Stimulated activated naive CD8-positive, alpha-beta T cell treated with anti-CD3 and anti-CD28 coated beads, Interleukin-15, amount 100 ng/mL, for 72 hours (primary cell): ENCODE measurements around the gene PRSS22.

Experiments
- ATAC-seq: fragments of 150-1000 bp; cut with Tn5 transposase; 2 replicates; pipeline ENCODE4 v1.10.0; 2021; ENCODE audit warnings: mild to moderate bottlenecking, moderate library complexity
- DNase-seq, 2 donors: peaks; one replicate each; pipeline ENCODE4 v3.0.0; 2021 to 2022
- H3K27ac Mint-ChIP-seq, 2 donors: one replicate each; pipeline ENCODE4 v1.8.0; 2022; ENCODE audit warnings: mild to moderate bottlenecking in 2 of 2, mixed read lengths in 2 of 2, moderate library complexity in 2 of 2
- H3K27me3 Mint-ChIP-seq: one replicate; pipeline ENCODE4 v1.8.0; 2022; ENCODE audit warnings: mixed read lengths
- H3K4me1 Mint-ChIP-seq: one replicate; pipeline ENCODE4 v1.8.0; 2022; ENCODE audit warnings: mild to moderate bottlenecking, mixed read lengths
- H3K4me3 Mint-ChIP-seq, 2 donors: one replicate each; pipeline ENCODE4 v1.8.0; 2022; ENCODE audit warnings: mild to moderate bottlenecking in 2 of 2, mixed read lengths in 2 of 2, moderate library complexity in 1 of 2
- H3K9me3 Mint-ChIP-seq, 2 donors: one replicate each; pipeline ENCODE4 v1.8.0; 2022; ENCODE audit warnings: mixed read lengths in 2 of 2

The PRSS22 gene

DNA sequence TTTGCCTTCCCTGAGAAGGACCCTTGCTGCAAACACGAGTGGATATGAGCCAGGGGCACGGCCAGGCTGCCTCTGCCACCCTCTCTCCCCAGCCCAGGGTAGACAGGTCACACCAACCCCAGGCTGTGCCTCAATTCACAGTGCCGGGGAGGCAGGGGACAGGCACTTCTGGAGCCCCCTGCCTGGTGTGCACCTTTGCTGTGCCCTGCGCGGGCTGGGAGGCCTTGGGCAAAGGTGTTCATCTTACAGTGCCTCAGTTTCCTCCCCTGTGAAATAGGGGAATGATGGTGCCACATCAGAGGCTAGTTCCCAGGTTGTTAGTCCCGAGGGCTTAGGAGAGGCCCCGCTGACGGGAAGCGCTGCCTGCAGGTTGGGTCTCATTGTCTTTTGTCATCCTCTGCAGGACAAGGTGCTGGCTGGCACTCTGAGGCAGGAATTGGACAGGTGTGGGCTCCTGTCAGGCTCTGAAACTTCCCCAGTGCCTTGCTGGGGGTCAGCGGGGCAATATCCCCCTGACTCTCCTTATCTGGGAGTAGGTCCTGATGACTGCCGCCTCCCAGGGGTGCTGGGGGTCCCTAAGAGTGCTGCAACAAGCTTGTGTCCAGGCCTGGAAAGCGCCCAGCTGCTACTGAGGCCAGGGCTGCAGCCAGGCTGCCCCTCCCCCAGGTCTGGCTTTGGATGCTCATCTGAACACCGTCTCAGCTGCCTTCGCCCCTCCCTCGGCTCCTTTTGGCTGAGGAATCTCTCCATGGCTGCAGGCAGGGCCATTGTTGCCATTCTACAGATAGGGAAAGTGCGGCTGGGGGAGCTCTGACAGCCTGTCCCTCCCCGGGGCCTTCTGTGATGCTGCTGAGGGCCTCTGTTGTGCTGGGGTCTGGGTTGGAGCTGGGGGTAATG, 37.8 kb downstream of the PRSS22 start:
- Mint-ChIP-seq H3K4me3 (no peak overlapping the region), H3K9me3 (no peaks in the 10 kb centered on the region), H3K27ac (no peak overlapping the region), H3K4me1 (no peaks in the 10 kb centered on the region), H3K27me3 (no peaks in the 10 kb centered on the region)
- DNase-seq (no peak), ATAC-seq (no peak)

DNA sequence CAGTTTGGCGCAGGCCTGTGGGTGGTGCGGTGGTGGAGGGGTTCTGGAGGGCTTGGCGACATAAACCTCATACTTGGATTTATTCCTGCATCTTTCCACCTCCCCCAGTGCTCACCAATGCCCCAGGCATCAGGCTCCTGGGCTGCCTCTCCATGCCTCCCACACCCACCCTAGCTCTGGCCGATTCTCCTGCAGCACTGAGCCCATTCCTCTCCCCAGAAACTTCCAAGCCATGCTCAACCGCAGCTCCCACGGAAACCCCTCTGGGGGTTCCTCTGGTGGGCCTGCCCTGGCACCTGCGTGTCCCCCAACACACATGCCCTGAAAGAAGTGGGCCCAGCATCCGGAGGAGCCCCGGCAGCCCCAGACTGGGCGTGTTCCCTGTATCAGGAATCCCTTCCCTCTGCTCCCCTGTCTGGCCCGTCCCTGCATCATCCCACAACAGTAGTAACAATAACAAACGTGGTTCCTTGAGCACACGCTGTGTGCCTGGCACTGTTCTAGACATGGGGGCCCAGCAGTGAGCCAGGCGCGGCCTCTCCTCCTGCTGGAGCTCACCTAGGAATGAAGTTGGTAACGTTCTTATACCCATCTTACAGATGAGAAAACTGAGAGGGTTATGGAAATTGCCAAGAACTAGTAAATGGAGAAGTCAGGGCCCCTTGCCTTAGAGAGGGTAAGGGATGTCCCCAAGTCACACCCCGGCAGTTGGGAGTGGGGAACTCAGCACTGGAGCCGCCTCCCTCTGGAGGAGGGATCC, 38.6 kb downstream of the PRSS22 start:
- Mint-ChIP-seq H3K9me3 (no peaks in the 10 kb centered on the region), H3K27me3 (no peaks in the 10 kb centered on the region), H3K4me3 (no peak overlapping the region), H3K27ac (peak overlapping the region; percentile 46 to 78), H3K4me1 (no peaks in the 10 kb centered on the region)
- ATAC-seq = no peak
- DNase-seq = no peak

GRCh38 chr16:2818272-2818876, 39.6 kb downstream of the PRSS22 start:
- no peaks in the 10 kb centered on the region for H3K27me3 Mint-ChIP-seq
- ATAC-seq = no peak
- peak overlapping the region in 1 of 2 donors; percentile 61 for H3K27ac Mint-ChIP-seq
- DNase-seq = no peak
- H3K9me3 Mint-ChIP-seq = no peaks in the 10 kb centered on the region
- H3K4me1 Mint-ChIP-seq = no peaks in the 10 kb centered on the region
- H3K4me3 Mint-ChIP-seq = peak overlapping the region in 1 of 2 donors; percentile 44

GRCh38 chr16:2817340-2818271, 40.4 kb downstream of the PRSS22 start:
- Mint-ChIP-seq H3K27me3 (no peaks in the 10 kb centered on the region), H3K27ac (peak overlapping the region in 1 of 2 donors; percentile 91), H3K4me1 (no peaks in the 10 kb centered on the region), H3K4me3 (peak overlapping the region; percentile 41 to 74), H3K9me3 (no peaks in the 10 kb centered on the region)
- peak; percentile 47 for ATAC-seq
- peak in 1 of 2 donors; percentile 33 for DNase-seq

GRCh38 chr16:2816751-2817339, 41.1 kb downstream of the PRSS22 start, which contains the start of gene PRSS21:
Gene PRSS21 (plus strand): TSS chr16:2817237. CDS start chr16:2817269, 32 bp downstream.
- H3K27me3 Mint-ChIP-seq = no peaks in the 10 kb centered on the region
- no peaks in the 10 kb centered on the region for H3K9me3 Mint-ChIP-seq
- H3K4me3 Mint-ChIP-seq = peak within 1 kb of the TSS; percentile 65 to 74
- H3K4me1 Mint-ChIP-seq = no peaks in the 10 kb centered on the region
- ATAC-seq = peak; percentile 88
- peak within 1 kb of the TSS; percentile 76 to 91 for H3K27ac Mint-ChIP-seq
- peak; percentile 36 to 63 for DNase-seq

GRCh38 chr16:2815299-2815771, 42.6 kb downstream of the PRSS22 start:
- ATAC-seq = no peak
- Mint-ChIP-seq H3K4me1 (no peaks in the 10 kb centered on the region), H3K9me3 (no peaks in the 10 kb centered on the region), H3K27ac (no peak overlapping the region), H3K27me3 (no peaks in the 10 kb centered on the region), H3K4me3 (no peak overlapping the region)
- DNase-seq = no peak

- ATAC-seq = no peak
- H3K27me3 Mint-ChIP-seq = peaks cover 6% of the 10 kb centered on the region
- no peaks in the 10 kb centered on the region for H3K9me3 Mint-ChIP-seq
Observed at GRCh38 chr16:2814551-2815298, 43.2 kb downstream of the PRSS22 start.

DNA sequence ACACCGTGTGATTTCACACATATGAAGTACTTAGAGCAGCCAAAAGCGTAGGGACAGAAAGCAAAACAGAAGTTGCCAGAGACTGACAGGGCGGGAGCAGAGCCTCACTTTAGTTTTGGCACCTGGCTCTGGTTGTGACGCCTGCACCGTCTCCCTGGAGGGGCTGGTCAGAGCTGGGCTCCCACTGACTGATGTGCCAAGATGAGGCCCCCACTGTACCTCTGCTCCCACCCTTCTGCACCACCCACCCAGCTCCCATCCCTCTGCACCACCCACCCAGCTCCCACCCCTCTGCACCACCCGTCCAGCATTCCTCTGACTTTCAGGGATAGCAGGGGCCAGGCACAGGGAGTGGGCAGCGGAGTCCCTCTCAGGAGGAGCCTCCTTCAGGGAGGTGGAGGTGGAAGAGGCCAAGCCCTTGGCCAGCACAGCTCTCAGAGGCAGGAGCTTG, 44.2 kb downstream of the PRSS22 start:
- ATAC-seq = no peak
- DNase-seq = no peak
- H3K9me3 Mint-ChIP-seq = no peaks in the 10 kb centered on the region
- no peak overlapping the region for H3K27ac Mint-ChIP-seq
- peaks cover 15% of the 10 kb centered on the region for H3K27me3 Mint-ChIP-seq
- H3K4me3 Mint-ChIP-seq = no peak overlapping the region
- no peaks in the 10 kb centered on the region for H3K4me1 Mint-ChIP-seq

More at GRCh38 chr16:2814551-2815298, 43.2 kb downstream of the PRSS22 start:
- no peak for DNase-seq
- H3K4me1 Mint-ChIP-seq = no peaks in the 10 kb centered on the region
- H3K4me3 Mint-ChIP-seq = no peak overlapping the region
- H3K27ac Mint-ChIP-seq = no peak overlapping the region

DNA sequence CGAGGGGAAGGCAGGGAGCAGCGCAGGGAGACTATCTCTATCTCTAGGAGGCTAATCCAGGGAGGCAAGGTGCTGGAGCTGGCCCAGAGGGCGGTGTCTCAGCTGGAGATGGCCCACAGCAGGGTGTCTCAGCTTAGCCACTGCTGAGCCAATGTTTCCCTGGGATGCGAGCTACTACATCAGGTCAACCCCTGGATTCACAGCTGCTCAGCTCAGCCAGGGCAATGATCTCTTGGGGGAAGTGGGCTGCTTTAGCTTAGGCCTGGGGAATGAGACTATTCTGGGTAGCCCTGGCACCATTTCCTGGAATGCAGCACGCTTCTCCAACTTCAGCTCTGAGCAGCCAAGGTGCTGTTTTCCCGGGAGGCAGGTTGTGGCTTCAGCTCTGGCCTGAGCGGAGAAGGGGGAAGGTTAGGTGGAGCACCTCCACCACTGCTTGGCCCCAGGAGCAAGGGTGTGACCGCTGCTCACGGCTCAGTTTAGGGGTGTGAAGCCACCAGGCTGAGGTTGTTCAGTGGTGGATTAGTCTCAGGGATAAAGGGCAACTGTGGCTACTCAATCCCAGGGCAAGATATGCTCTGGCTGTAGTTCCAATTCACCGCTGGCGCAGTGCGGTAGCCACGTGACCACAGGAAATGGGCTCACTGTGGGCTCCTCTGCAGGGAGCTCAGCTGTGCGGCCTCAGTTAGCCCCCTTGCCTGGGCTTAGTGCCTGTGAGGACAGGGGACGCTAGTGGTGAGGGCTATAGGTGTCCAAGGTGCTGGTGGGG, 46.1 kb downstream of the PRSS22 start:
- Mint-ChIP-seq H3K9me3 (no peaks in the 10 kb centered on the region), H3K4me1 (no peaks in the 10 kb centered on the region), H3K27me3 (peaks cover 26% of the 10 kb centered on the region), H3K27ac (no peak overlapping the region), H3K4me3 (no peak overlapping the region)
- DNase-seq (no peak), ATAC-seq (no peak)

- no peak overlapping the region for H3K4me3 Mint-ChIP-seq
- no peaks in the 10 kb centered on the region for H3K9me3 Mint-ChIP-seq
- no peak for ATAC-seq
- H3K4me1 Mint-ChIP-seq = no peaks in the 10 kb centered on the region
- no peak for DNase-seq
- peaks cover 26% of the 10 kb centered on the region for H3K27me3 Mint-ChIP-seq
- no peak overlapping the region for H3K27ac Mint-ChIP-seq
Observed at GRCh38 chr16:2810651-2811050, 47.3 kb downstream of the PRSS22 start.

- Mint-ChIP-seq H3K27me3 (peaks cover 26% of the 10 kb centered on the region), H3K27ac (no peak overlapping the region), H3K4me3 (no peak overlapping the region), H3K9me3 (peaks cover 2 to 13% of the 10 kb centered on the region in 2 donors), H3K4me1 (no peaks in the 10 kb centered on the region)
- DNase-seq (no peak), ATAC-seq (no peak)
Observed at GRCh38 chr16:2809149-2809760, 48.7 kb downstream of the PRSS22 start.

- H3K4me1 Mint-ChIP-seq = no peaks in the 10 kb centered on the region
- H3K9me3 Mint-ChIP-seq = peaks cover 12 to 24% of the 10 kb centered on the region in 2 donors
- no peak overlapping the region for H3K4me3 Mint-ChIP-seq
- ATAC-seq (no peak), DNase-seq (no peak)
- H3K27ac Mint-ChIP-seq = no peak overlapping the region
- peaks cover 26% of the 10 kb centered on the region for H3K27me3 Mint-ChIP-seq
Observed at GRCh38 chr16:2808181-2808580, 49.8 kb downstream of the PRSS22 start.

DNA sequence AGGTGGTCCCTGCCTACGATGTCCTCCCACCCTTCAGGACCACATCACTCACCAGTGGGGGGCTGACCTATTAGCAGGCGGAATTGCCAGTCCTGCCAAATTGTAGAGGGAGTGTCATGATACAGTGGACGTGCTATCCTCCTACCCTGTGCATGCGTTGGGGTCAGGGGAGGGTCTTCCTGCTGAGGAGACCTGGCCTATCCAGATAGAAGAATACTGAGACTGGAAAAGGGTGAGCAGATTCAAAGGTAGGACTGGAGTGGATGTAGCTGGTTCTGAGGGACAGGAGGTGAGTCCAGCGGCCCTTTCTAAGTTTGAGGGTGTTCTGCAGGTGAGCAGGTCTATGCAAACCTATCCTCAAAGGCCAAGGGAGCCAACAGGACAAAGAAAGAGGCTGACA, 51.7 kb downstream of the PRSS22 start:
- ATAC-seq (no peak), DNase-seq (no peak)
- H3K9me3 Mint-ChIP-seq = peaks cover 15 to 28% of the 10 kb centered on the region in 2 donors
- peaks cover 26% of the 10 kb centered on the region for H3K27me3 Mint-ChIP-seq
- H3K4me3 Mint-ChIP-seq = no peak overlapping the region
- H3K4me1 Mint-ChIP-seq = no peaks in the 10 kb centered on the region
- no peak overlapping the region for H3K27ac Mint-ChIP-seq
